Activated CD4-positive, alpha-beta T cell treated with anti-CD3 and anti-CD28 coated beads, Interleukin-2, amount 50 U/mL, for 48 hours (primary cell): ENCODE measurements around the gene GMEB1.
"Not testable (repeated sequence)": the region's sequence is repeated elsewhere in the genome, so short reads cannot be mapped to it uniquely, and the experiment has no call there.

Experiments
- DNase-seq, 2 experiments: peaks; one replicate each; pipeline ENCODE4 v3.0.0-alpha.2; 2020

Gene GMEB1

DNA sequence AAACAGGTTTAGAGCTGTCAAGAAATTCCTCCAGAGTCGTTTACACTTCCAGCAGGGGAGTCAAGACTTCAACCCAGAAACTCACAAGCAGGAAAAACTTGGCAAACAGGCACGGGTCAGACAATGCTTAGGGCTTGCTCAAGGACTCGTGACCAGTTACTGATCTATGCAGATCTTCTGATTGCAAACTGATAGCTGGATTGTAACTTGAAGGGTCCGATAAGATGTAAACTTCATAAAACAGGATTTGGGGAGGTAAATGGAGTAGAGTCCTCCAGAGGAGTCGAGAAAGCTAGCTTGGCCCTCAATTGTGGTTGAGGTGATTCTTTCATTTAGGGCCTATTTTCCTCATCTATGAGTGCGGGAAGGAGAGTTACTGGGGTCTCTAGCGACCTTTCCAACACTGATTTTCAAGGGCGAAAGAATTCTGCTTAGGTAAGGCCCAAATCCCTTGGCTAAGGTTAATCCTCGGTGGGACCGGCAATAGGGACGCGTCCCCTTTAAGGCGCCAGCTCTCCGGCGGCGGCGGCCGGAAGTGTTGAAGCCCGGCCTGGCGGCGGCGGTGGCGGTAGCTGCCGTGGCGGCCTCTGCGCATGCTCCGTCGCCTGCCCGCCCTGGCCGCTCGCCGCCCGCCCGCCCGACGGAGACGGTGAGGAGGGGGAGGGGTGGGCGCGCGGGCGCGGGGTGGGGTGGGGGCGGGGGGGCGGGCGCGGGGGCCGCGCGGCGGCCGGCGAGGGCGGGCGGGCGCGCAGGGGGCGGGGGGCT, at the start of gene GMEB1:
Gene GMEB1 (plus strand): TSS at position 594 of the 765 bp plus-strand sequence. CDS start 14,829 bp downstream, outside the sequence.
- peak; percentile 85 to 87 for DNase-seq

DNA sequence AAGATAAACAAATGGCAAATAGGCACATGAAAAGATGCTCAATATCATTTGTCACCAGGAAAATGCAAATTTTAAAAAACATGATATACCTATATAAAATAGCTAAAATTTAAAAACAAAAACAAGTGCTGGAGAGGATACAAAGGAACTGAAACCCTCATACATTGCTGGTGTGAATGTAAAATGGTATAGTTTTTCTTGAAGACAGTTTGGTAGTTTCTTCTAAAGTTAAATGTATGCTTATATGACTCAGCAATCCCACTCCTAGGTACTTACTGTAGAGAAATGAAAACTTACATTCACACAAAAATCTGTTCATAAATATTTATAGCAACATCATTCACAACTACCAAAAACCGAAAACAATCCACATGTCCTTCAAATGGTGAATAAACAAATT, 36.9 kb upstream of the GMEB1 start:
- no peak for DNase-seq

GRCh38 chr1:28632560-28632959, 36.0 kb upstream of the GMEB1 start:
- no peak for DNase-seq

DNA sequence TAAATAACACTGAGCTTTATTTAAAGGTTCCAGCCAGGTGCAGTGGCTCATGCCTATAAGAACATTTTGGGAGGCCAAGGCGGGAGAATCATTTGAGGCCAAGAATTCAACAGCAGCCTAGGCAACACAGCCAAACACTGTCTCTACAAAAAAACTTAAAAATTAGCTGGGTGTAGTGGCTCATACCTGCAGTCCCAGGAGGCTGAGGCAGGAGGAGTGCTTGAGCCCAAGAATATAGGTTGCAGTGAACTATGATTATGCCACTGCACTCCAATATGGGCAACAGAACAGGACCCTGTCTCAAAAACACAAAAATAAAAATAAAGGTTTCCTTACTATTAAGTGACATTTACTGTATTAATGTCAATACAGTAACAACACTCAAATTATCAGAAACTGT, 27.8 kb upstream of the GMEB1 start:
- DNase-seq: peak in 1 of 2 experiments; percentile 20

DNA sequence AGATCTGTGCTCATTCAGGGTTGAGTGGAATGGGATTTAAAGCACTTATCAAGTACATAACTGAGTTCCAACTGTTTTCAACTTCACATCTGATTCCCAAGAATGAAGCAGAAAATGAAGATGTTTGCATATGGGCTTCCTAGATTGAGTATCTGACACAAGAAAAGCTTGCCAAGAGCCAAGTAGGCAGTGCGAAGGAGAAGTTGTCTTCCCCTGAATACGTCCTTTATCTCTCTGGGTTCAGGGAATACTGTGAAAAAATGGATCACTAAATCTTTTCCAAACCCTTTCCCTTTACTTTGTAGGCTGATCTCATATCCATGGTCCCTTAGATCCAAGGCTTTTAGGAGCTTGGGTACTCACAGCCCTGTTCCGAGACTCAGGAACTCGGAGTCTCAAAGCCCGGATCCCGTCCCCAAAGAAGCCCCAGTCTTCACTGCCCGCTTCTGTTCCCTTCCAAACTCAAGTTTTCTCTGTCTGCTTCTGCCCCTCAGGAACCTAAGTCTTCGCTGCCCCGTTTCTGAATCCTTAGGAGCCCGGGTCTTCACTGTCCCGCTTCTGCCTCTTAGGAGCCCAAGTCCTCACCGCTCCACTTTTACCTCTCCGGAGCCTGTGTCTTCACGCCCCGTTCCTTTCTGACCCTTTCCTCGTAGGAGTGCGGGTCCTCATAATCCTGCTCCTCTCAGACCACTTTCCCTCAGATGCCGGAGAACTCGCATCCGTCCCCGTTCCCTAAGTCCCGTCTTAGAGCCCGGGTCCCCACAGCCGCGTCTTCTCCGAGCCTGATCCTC, 26.3 kb upstream of the GMEB1 start:
- DNase-seq: no peak

DNA sequence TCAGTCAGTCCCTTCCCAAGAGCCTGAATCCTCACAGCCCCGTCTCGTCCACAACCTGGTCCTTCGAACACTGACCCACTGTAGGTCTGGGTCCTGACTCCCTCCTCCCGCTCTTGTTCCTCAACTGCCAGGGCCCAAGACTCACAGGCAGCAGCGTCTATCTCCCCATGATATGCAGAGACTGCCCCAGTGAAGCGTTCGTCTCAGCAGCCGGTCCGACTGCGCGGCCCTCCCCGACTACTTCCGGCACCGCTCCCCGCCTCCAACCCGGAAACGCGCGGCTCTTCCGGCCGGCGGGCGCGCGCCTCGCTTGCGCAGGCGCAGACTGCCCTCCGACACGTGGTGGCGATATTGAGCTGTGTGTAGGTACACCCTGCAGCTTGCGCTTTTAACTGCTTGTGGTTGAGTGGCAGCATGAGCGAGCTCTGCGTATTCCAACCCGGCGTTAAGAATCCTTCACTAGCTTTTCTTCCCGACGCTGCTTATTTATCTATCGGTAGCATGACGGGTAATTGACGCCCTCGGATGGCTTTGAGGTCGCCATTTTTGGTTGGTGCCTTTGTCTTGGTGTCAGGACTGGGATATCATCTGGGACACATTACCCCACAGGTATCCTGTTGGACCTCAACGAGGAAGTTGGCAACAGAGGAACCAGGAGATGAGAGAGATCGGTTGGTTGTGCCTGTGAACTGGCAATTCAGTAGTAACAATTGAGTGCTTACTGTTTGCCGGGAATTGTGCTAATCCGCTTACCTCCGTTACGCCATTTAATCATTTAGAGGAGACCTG, 25.5 kb upstream of the GMEB1 start, which contains the start of gene TAF12:
Gene TAF12 (minus strand): TSS at position 221 of the 789 bp plus-strand sequence. CDS start 20,986 bp downstream, outside the sequence.
- DNase-seq: peak; percentile 86 to 91

- DNase-seq: no peak
These were observed 24.1 kb upstream of the GMEB1 start for GRCh38 chr1:28644494-28644893.

GRCh38 chr1:28645406-28645805, 23.2 kb upstream of the GMEB1 start:
- not testable (repeated sequence) for DNase-seq

GRCh38 chr1:28646040-28646439, 22.5 kb upstream of the GMEB1 start:
- no peak for DNase-seq

- peak; percentile 82 to 88 for DNase-seq
These were observed 20.5 kb upstream of the GMEB1 start for GRCh38 chr1:28648008-28648473.

DNA sequence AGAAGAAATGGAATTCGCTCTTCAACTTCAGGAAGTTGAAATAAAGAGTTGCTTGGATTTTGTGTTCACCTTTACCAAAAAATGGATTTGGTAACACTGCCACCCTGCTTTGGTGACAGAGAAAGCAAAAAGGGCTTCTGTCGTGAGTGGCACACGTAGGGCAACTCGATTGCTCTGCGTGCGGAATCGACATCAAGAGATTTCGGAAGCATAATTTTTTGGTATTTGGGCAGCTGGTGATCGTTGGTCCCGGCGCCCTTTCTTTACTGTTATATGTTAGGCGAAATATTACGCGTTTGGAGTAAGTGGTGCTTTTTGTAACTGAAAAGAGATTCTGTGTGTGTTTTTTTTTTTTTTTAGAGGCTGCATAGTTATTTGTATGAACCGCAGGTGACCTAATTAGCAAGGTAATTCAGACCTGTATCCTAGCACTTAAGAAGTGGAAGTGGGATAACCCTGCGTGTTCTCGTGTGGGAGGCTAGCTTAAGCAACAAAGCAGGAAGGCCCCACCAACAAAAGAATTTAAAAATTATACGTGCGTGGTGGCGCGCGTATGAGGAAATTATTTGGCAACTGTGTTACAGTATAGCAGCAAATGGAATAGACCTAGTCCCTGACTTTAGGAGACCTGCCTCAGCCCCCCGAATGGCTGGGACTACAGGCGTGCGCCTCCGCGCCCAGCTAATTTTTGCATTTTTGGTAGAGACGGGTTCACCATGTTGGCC, 19.9 kb upstream of the GMEB1 start, which contains the start of gene RNU11:
Gene RNU11 (plus strand): TSS at position 127 of the 725 bp plus-strand sequence.
- DNase-seq: peak; percentile 83 to 89

DNA sequence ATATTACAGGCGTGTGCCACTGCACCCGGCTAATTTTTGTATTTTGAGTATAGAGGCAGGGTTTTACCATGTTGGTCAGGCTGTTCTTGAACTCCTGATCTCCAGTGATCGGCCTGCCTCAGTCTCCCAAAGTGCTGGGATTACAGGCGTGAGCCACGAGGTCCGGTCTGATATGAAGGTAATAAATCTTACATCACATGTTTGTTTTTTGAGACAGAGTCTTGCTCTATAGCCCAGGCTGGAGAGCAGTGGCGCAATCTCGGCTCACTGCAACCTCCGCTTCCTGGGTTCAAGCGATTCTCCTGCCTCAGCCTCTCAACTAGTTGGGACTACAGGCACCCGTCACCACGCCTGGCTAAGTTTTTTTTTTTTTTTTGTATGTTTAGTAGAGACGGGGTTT, 15.5 kb upstream of the GMEB1 start:
- not testable (repeated sequence) for DNase-seq

DNA sequence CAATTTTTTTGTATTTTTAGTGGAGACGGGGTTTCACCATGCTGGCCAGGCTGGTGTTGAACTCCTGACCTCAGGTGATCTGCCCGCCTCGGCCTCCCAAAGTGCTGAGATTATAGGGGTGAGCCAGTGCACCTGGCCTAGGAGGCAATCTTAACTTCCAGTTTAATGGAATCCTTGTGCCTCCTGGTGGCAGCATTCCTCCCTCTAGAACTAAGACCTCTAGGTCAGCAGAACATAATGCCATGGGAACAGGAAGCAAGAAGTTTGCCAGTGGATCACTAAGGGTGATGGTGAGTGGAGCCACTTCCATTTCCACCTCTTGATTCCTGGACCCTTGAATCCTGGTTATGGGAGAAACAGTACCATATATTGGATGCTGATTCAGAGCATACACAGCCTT, 14.7 kb upstream of the GMEB1 start:
- not testable (repeated sequence) for DNase-seq

DNA sequence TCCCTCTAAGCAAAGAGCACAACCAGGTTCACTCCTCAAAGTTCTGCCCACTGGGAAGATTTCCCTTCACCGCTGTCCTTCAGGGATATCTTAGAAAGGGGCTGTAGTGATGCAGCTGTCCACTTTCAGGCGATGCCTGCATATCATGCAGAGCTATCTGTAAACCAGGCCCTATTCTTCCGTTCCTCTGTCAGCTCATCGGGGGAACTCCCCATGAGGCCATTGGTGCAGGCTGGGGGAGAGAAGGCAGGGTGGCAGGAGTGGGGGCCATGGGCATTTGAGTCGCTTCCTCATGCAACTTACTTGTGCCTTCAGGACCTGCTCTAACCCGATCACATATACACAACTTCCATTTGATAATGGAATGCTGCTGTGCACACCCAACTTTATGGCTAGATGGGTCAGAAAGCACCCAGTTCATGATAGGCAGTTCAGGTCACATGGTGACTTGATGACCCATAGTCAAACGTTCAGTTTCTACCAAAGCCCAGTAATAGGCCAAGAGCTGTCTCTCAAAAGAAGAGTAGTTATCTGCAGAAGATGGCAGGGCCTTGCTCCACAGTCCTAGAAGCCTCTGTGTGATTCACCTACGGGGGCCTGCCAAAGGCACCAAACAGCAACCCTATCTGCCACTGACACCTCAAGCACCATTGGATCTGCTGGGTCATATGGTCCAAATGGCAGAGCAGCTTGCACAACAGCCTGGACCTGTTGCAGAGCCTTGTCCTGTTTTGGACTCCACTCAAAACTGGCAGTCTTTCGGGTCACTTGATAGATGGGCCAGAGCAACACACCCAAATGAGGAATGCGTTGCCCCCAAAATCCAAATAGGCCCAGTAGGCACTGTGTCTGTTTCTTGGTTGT, 12.9 kb upstream of the GMEB1 start:
- not testable (repeated sequence) for DNase-seq

DNA sequence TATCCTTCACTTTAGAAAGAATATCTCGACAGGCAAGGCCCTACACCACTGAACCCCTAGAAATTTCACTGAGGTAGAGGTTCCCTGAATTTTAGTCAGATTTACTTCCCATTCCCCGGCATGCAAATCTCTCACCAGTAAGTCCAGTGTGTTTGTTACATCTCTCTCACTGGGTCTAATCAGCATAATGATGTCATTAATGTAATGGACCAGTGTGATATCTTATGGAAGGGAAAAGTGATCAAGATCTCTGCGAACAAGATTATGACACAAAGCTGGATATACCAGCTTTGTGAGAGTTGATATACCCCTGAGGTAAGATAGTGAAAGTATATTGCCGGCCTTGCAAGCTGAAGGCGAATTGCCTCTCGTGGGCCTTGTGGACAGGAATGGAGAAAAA, 12.2 kb upstream of the GMEB1 start:
- no peak for DNase-seq

GRCh38 chr1:28663871-28664470, 4.6 kb upstream of the GMEB1 start:
- DNase-seq: no peak

DNA sequence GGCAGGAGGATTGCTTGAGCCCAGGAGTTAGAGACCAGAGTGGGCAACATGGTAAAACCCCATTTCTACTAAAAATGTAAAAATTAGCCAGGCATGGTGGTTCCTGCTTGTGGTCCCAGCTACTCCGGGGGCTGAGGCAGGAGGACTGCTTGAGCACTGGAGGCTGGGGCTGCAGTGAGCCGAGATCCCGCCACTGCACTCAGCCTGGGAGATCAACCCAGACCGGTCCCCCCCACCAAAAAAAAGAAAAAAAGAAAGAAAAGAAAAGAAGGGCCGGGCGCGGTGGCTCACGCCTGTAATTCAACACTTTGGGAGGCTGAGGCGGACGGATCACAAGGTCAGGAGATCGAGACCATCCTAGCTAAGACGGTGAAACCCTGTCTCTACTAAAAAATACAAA, 1.8 kb upstream of the GMEB1 start:
- no peak for DNase-seq

- DNase-seq: peak; percentile 46 to 55
These were observed 556 bp downstream of the GMEB1 start for GRCh38 chr1:28668956-28669723.

DNA sequence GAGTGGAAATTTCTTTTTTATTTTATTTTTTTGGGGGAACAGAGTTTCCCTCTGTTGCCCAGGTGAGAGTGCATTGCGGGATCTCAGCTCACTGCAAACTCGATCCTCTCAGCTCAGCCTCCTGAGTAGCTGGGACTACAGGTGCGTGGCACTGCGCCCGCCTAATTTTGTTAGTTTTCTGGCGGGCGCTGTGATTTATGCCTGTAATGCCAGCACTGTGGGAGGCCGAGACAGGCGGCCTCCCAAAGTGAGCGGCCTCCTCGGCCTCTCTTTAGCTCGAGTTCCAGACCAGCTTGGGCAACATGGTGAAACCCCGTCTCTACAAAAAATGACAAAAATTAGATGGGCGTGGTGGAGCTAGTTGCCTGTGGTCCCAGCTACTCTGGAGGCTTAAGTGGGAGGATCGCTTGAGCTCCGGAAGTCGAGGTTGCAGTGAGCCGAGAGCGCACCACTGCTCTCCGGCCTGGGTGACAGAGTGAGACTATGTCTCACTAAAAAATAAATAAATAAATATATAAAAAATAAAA, 2.7 kb downstream of the GMEB1 start:
- DNase-seq: no peak

- DNase-seq: not testable (repeated sequence)
These were observed 4.4 kb downstream of the GMEB1 start for GRCh38 chr1:28672971-28673370.
